ENCODE results near the gene ZBTB20. TPM values are rescaled to one million over a fixed set of nuclear protein-coding genes. Genes with fewer than 3 reads are reported as not detected.

ZBTB20 gene
- total RNA-seq, 1 donor from 2014 or later, result 66.4 TPM

GRCh38 chr3:114864970-114865369 is 282.1 kb downstream of the ZBTB20 start:
- intact Hi-C loops (cut with DNase I), result no loop called here
- TF ChIP-seq CTCF (IDR thresholded peaks at IDR 0.05), result no peak
- peaks cover 11% of the 10 kb centered on the region for H3K4me1 ChIP-seq
- H3K4me3 ChIP-seq, result no peak overlapping the region
- no peaks in the 10 kb centered on the region for H3K27me3 ChIP-seq (ENCODE audit: low read depth)
- H3K27ac ChIP-seq, result no peak overlapping the region
- H3K36me3 ChIP-seq, result no peaks in the 10 kb centered on the region
- no peak for DNase-seq
- no peaks in the 10 kb centered on the region for H3K9me3 ChIP-seq
- ATAC-seq, result no peak

GRCh38 chr3:114863848-114864247 is 283.2 kb downstream of the ZBTB20 start:
- Histone ChIP-seq H3K27me3 (ENCODE audit: low read depth) (no peaks in the 10 kb centered on the region), H3K27ac (peak overlapping the region; percentile 49), H3K9me3 (no peaks in the 10 kb centered on the region), H3K36me3 (no peaks in the 10 kb centered on the region), H3K4me1 (peaks cover 11% of the 10 kb centered on the region), H3K4me3 (peak overlapping the region; percentile 34)
- no peak for TF ChIP-seq CTCF (IDR thresholded peaks at IDR 0.05)
- no peak for ATAC-seq
- intact Hi-C loops (cut with DNase I), result no loop called here
- DNase-seq, result no peak

GRCh38 chr3:114861666-114862065 is 285.4 kb downstream of the ZBTB20 start:
- ATAC-seq, result no peak
- Histone ChIP-seq H3K4me3 (no peak overlapping the region), H3K36me3 (no peaks in the 10 kb centered on the region), H3K4me1 (peaks cover 16% of the 10 kb centered on the region), H3K27ac (no peak overlapping the region), H3K9me3 (no peaks in the 10 kb centered on the region), H3K27me3 (ENCODE audit: low read depth) (no peaks in the 10 kb centered on the region)
- no peak for TF ChIP-seq CTCF (IDR thresholded peaks at IDR 0.05)
- no peak for DNase-seq
- intact Hi-C loops (cut with DNase I), result no loop called here

GRCh38 chr3:114860531-114860930 is 286.6 kb downstream of the ZBTB20 start:
- H3K4me3 ChIP-seq, result no peak overlapping the region
- no peaks in the 10 kb centered on the region for H3K9me3 ChIP-seq
- no peak for TF ChIP-seq CTCF (IDR thresholded peaks at IDR 0.05)
- H3K27ac ChIP-seq, result no peak overlapping the region
- no peaks in the 10 kb centered on the region for H3K27me3 ChIP-seq (ENCODE audit: low read depth)
- peaks cover 16% of the 10 kb centered on the region for H3K4me1 ChIP-seq
- intact Hi-C loops (cut with DNase I), result no loop called here
- DNase-seq (no peak), ATAC-seq (no peak)
- H3K36me3 ChIP-seq, result no peaks in the 10 kb centered on the region

GRCh38 chr3:114858329-114858728 is 288.8 kb downstream of the ZBTB20 start:
- no peak for ATAC-seq
- Histone ChIP-seq H3K27ac (no peak overlapping the region), H3K36me3 (no peaks in the 10 kb centered on the region), H3K4me1 (peaks cover 10% of the 10 kb centered on the region), H3K27me3 (ENCODE audit: low read depth) (no peaks in the 10 kb centered on the region), H3K9me3 (no peaks in the 10 kb centered on the region), H3K4me3 (no peak overlapping the region)
- intact Hi-C loops (cut with DNase I), result no loop called here
- TF ChIP-seq CTCF (IDR thresholded peaks at IDR 0.05), result no peak
- no peak for DNase-seq

- Histone ChIP-seq H3K4me3 (no peak overlapping the region), H3K36me3 (no peaks in the 10 kb centered on the region), H3K9me3 (no peaks in the 10 kb centered on the region), H3K4me1 (peaks cover 5% of the 10 kb centered on the region), H3K27ac (no peak overlapping the region), H3K27me3 (ENCODE audit: low read depth) (no peaks in the 10 kb centered on the region)
- DNase-seq (no peak), ATAC-seq (no peak)
- no peak for TF ChIP-seq CTCF (IDR thresholded peaks at IDR 0.05)
- intact Hi-C loops (cut with DNase I), result no loop called here
Measured at GRCh38 chr3:114857299-114857701, 289.8 kb downstream of the ZBTB20 start.
